OCI-LY3 (cell line): ENCODE data around the gene TTC23.

ENCODE experiments used
- EZH2phosphoT487 ChIP-seq: fragments of 200-600 bp; shearing (Covaris generic); IDR thresholded peaks from 2 replicates; pipeline ENCODE4 v1.6.1; 2018; ENCODE audit warnings: antibody characterized with exemption, mixed run types, low read depth
- TF ChIP-seq, protein P1 (sequence below): fragments of 200-600, 300-600 bp; sonication (generic); IDR thresholded peaks from 2 replicates; pipeline ENCODE4 v1.5.1; 2014; ENCODE audit warnings: antibody characterized with exemption, low read length, low read depth

- TF ChIP-seq, protein P1, sequence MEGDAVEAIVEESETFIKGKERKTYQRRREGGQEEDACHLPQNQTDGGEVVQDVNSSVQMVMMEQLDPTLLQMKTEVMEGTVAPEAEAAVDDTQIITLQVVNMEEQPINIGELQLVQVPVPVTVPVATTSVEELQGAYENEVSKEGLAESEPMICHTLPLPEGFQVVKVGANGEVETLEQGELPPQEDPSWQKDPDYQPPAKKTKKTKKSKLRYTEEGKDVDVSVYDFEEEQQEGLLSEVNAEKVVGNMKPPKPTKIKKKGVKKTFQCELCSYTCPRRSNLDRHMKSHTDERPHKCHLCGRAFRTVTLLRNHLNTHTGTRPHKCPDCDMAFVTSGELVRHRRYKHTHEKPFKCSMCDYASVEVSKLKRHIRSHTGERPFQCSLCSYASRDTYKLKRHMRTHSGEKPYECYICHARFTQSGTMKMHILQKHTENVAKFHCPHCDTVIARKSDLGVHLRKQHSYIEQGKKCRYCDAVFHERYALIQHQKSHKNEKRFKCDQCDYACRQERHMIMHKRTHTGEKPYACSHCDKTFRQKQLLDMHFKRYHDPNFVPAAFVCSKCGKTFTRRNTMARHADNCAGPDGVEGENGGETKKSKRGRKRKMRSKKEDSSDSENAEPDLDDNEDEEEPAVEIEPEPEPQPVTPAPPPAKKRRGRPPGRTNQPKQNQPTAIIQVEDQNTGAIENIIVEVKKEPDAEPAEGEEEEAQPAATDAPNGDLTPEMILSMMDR: no peak
- no peak for TF ChIP-seq EZH2phosphoT487
Observed at GRCh38 chr15:99257107-99257750, 7.8 kb upstream of the TTC23 start.
